ENCODE results near the gene KRTAP5-8.

DNA sequence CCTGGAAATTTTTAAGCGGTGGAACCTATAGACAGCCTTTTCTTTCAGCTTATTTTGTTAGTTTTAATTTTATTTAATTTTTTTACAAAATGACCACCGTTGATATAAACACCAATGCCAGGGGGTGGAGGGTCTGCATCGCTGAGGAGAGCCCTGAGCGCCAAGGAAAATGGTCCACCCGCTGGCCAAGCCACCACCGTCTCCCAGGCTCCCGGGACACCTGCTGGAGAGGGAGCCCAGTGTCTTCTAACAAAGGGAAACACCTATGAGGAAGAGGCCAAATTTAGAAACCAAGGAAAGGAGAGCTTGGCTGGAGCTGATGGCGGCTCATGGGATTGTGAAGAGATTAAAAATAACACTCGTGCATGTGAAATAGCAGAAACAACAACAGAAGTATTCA is 288 bp upstream of the KRTAP5-8 start:
- TF ChIP-seq NFIC (IDR thresholded peaks at IDR 0.05) (no peak), EP300 (IDR thresholded peaks at IDR 0.05; ENCODE audit: borderline replicate concordance) (no peak), TEAD4 (IDR thresholded peaks at IDR 0.05) (no peak), TAF1 (IDR thresholded peaks at IDR 0.05; ENCODE audit: low read depth) (no peak), YY1 (IDR thresholded peaks at IDR 0.05; ENCODE audit: low read depth) (no peak), CEBPB (IDR thresholded peaks at IDR 0.05) (no peak), EGR1 (IDR thresholded peaks at IDR 0.05) (no peak), CREB1 (IDR thresholded peaks at IDR 0.05; ENCODE audit: low read depth) (no peak), RAD21 (IDR thresholded peaks at IDR 0.05; ENCODE audit: low read depth) (no peak)
- TF ChIP-seq, protein P1, sequence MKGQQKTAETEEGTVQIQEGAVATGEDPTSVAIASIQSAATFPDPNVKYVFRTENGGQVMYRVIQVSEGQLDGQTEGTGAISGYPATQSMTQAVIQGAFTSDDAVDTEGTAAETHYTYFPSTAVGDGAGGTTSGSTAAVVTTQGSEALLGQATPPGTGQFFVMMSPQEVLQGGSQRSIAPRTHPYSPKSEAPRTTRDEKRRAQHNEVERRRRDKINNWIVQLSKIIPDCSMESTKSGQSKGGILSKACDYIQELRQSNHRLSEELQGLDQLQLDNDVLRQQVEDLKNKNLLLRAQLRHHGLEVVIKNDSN (IDR thresholded peaks at IDR 0.05) = no peak
- TF ChIP-seq, protein P2, sequence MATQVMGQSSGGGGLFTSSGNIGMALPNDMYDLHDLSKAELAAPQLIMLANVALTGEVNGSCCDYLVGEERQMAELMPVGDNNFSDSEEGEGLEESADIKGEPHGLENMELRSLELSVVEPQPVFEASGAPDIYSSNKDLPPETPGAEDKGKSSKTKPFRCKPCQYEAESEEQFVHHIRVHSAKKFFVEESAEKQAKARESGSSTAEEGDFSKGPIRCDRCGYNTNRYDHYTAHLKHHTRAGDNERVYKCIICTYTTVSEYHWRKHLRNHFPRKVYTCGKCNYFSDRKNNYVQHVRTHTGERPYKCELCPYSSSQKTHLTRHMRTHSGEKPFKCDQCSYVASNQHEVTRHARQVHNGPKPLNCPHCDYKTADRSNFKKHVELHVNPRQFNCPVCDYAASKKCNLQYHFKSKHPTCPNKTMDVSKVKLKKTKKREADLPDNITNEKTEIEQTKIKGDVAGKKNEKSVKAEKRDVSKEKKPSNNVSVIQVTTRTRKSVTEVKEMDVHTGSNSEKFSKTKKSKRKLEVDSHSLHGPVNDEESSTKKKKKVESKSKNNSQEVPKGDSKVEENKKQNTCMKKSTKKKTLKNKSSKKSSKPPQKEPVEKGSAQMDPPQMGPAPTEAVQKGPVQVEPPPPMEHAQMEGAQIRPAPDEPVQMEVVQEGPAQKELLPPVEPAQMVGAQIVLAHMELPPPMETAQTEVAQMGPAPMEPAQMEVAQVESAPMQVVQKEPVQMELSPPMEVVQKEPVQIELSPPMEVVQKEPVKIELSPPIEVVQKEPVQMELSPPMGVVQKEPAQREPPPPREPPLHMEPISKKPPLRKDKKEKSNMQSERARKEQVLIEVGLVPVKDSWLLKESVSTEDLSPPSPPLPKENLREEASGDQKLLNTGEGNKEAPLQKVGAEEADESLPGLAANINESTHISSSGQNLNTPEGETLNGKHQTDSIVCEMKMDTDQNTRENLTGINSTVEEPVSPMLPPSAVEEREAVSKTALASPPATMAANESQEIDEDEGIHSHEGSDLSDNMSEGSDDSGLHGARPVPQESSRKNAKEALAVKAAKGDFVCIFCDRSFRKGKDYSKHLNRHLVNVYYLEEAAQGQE (IDR thresholded peaks at IDR 0.05; ENCODE audit: low read depth) = no peak

Measured in Ishikawa (cell line).